Gastrocnemius medialis (tissue), 4 donors: ENCODE measurements around the gene PTPN13.

Experiments used
- CTCF ChIP-seq, 5 experiments: fragments of 450-650 bp in 3 of 5; fragments of 200-600 bp in 2 of 5; sonication (generic) in 2 of 5; IDR thresholded peaks in 4 of 5; conservative IDR thresholded peaks in 1 of 5; 1 replicate in 4 of 5; 2 replicates in 1 of 5; pipeline ENCODE4 v1.5.1; 2016 to 2019; ENCODE audit warnings: antibody characterized with exemption in 5 of 5, mild to moderate bottlenecking in 3 of 5, moderate library complexity in 3 of 5
- POLR2A ChIP-seq, 2 donors: fragments of 450-650 bp; IDR thresholded peaks; one replicate each; pipeline ENCODE4 v1.6.1; 2017; ENCODE audit warnings: antibody characterized with exemption in 2 of 2, mild to moderate bottlenecking in 2 of 2, moderate library complexity in 2 of 2

- no peak for TF ChIP-seq CTCF (IDR thresholded peaks at IDR 0.05 in 4 of 5, conservative IDR thresholded peaks at IDR 0.05 in 1 of 5)
- no peak for TF ChIP-seq POLR2A (IDR thresholded peaks at IDR 0.05)
Measured at GRCh38 chr4:86819561-86819960, 225.4 kb downstream of the PTPN13 start.
